Right ventricle myocardium superior (tissue), 1 donor: ENCODE data around the gene GPR146. TPM values are rescaled to one million over a fixed set of nuclear protein-coding genes. Genes with fewer than 3 reads are reported as not detected.

Experiments
- microRNA-seq: library from miRNA; unstranded; fragments of <30 nt; microRNA quantifications from one replicate; pipeline ENCODE4 v1.2.0, GENCODE V29; 2020
- total RNA-seq: library from RNA; stranded (reverse); fragmentation: NEBNext Ultra II Directional; extraction: Animal tissue kit (Norgen Biotek cat#: 25700); gene quantifications from one replicate; pipeline ENCODE4 v1.2.1, GENCODE V29; 2021
- donor health status: DM: no; HTN: yes; CAD: no; lungs with severe emphysema.

The GPR146 gene
- total RNA-seq, 1 donor from 2014 or later = 26.3 TPM

Small RNA genes within 50 kb of the gene (microRNA-seq; reads per million reads assigned to microRNA genes)
- 536 reads per million, percentile 76 among the genes with 10 or more reads in this experiment for gene MIR339

Other genes starting within 250 kb of the GPR146 start
- gene SUN1, start 212.1 kb upstream of the GPR146 start, total RNA-seq = 177 TPM
- gene GET4, start 168.0 kb upstream of the GPR146 start, total RNA-seq = 20.6 TPM
- 6.4 TPM for gene ADAP1, start 89.9 kb upstream of the GPR146 start, total RNA-seq
- gene COX19, start 69.0 kb upstream of the GPR146 start, total RNA-seq = 8.0 TPM
- not detected for gene CYP2W1, start 61.4 kb upstream of the GPR146 start, total RNA-seq
- 2.5 TPM for gene GPER1, start 43.6 kb downstream of the GPR146 start, total RNA-seq
- 6.0 TPM for gene ZFAND2A, start 115.7 kb downstream of the GPR146 start, total RNA-seq
- not detected for gene UNCX, start 188.3 kb downstream of the GPR146 start, total RNA-seq